Muscle of leg (tissue), 11 donors: Measurements from ENCODE around the gene NRG4. TPM values are rescaled to one million over a fixed set of nuclear protein-coding genes. Genes with fewer than 3 reads are reported as not detected.
A peak's percentile ranks its signal among the peaks of the same experiment; 100 is the strongest.
"Not testable (repeated sequence)": the region's sequence is repeated elsewhere in the genome, so short reads cannot be mapped to it uniquely, and the experiment has no call there.

ENCODE experiments used
- DNase-seq: peaks from one replicate; pipeline ENCODE4 v3.0.0; 2013
- H3K27ac ChIP-seq: one replicate; pipeline ENCODE4 v1.5.1; 2013; ENCODE audit warnings: mild to moderate bottlenecking, low read length, control low read depth
- H3K27me3 ChIP-seq: one replicate; pipeline ENCODE4 v1.6.1; 2013; ENCODE audit warnings: low read length; ENCODE audit not compliant: control insufficient read depth, insufficient read depth
- H3K36me3 ChIP-seq: one replicate; pipeline ENCODE4 v1.6.1; 2013; ENCODE audit warnings: low read length; ENCODE audit not compliant: control insufficient read depth, insufficient read depth
- H3K4me1 ChIP-seq: one replicate; pipeline ENCODE4 v1.6.1; 2013; ENCODE audit warnings: low read length; ENCODE audit not compliant: control insufficient read depth, insufficient read depth
- H3K4me3 ChIP-seq: one replicate; pipeline ENCODE4 v1.5.1; 2013; ENCODE audit warnings: low read length, control low read depth
- H3K9me3 ChIP-seq: replicated peaks from 2 replicates; pipeline ENCODE4 v1.6.1; 2013; ENCODE audit warnings: low read depth, low read length; ENCODE audit not compliant: control insufficient read depth
- WGBS: methylation state at CpG from one replicate; pipeline ENCODE4 v1.1.5; 2013; ENCODE audit warnings: missing lambda C conversion rate; ENCODE audit not compliant: insufficient coverage; 5-methylcytosine and 5-hydroxymethylcytosine counted together
- polyA plus RNA-seq, 8 donors: library from polyadenylated mRNA; unstranded; fragments of 120-200 nt; gene quantifications; one replicate each; pipeline versions ENCODE4 v1.2.1 to v1.2.3, GENCODE V29; 2013; ENCODE audit warnings: inconsistent platforms in 1 of 8, low replicate concordance in 1 of 8; ENCODE audit not compliant: insufficient read length in 8 of 8, insufficient read depth in 1 of 8
- total RNA-seq: library from RNA; stranded (reverse); fragments of 120-200 nt; gene quantifications from one replicate; pipeline ENCODE4 v1.2.4, GENCODE V29; 2013

NRG4 gene
- total and polyA plus RNA-seq, 9 donors: 0.09 to 1.4 (median 0.58) TPM

DNA sequence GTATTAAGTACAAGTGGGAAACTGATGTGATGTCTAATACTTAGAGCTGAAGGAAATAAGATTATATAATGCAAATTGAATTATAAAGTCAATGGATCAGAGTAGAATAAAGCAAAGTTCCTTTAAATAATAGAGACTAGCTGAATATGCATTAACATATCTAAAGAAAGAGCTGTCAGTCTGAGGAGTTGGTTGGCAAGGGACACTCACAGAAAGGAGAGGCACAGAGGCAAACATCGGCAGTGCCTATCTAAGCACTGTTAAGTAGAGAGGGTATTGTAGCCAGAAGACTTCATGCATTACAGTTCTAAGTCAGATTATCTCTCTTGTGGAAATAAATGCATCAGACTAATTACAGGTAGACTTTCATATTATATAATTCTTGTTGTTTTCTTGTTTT is 16.6 kb downstream of the NRG4 start:
- Histone ChIP-seq H3K27ac (no peak overlapping the region), H3K4me3 (no peak overlapping the region), H3K9me3 (no peaks in the 10 kb centered on the region), H3K36me3 (no peaks in the 10 kb centered on the region), H3K27me3 (no peaks in the 10 kb centered on the region), H3K4me1 (no peaks in the 10 kb centered on the region)
- no peak for DNase-seq
- no CpG with 5 or more reads among the region's 1 CpG for WGBS

GRCh38 chr15:75994220-75994619 is 18.0 kb downstream of the NRG4 start:
- H3K36me3 ChIP-seq: no peaks in the 10 kb centered on the region
- no peak overlapping the region for H3K4me3 ChIP-seq
- no peak for DNase-seq
- no peaks in the 10 kb centered on the region for H3K4me1 ChIP-seq
- no CpG with 5 or more reads among the region's 1 CpG for WGBS
- no peaks in the 10 kb centered on the region for H3K27me3 ChIP-seq
- H3K9me3 ChIP-seq: no peaks in the 10 kb centered on the region
- no peak overlapping the region for H3K27ac ChIP-seq

DNA sequence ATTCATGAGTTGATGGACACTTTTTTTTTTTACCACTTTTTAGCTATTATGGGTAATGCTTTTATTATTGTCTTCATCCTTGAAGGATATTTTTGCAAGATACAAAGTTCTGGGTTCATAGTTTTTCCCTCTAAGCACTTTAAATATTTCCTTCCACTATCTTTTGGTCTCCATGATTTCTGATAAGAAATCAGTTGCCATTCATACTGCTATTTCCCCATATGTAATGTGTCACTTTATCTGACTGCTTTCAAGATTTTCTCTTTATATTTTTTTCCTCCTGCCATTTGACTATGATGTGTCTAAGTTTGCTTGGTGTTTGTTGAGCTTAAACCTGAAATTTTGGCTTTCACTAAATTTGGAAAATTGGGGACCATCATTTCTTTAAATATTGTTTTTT is 19.3 kb downstream of the NRG4 start:
- Histone ChIP-seq H3K4me3 (no peak overlapping the region), H3K27me3 (no peaks in the 10 kb centered on the region), H3K36me3 (no peaks in the 10 kb centered on the region), H3K9me3 (no peaks in the 10 kb centered on the region), H3K27ac (no peak overlapping the region), H3K4me1 (no peaks in the 10 kb centered on the region)
- no peak for DNase-seq

GRCh38 chr15:75989875-75990274 is 22.3 kb downstream of the NRG4 start:
- DNase-seq: no peak
- Histone ChIP-seq H3K4me3 (no peak overlapping the region), H3K36me3 (no peaks in the 10 kb centered on the region), H3K27ac (no peak overlapping the region), H3K27me3 (no peaks in the 10 kb centered on the region), H3K4me1 (no peaks in the 10 kb centered on the region), H3K9me3 (no peaks in the 10 kb centered on the region)
- 80% methylated on average over 5 of the region's 7 CpGs for WGBS

DNA sequence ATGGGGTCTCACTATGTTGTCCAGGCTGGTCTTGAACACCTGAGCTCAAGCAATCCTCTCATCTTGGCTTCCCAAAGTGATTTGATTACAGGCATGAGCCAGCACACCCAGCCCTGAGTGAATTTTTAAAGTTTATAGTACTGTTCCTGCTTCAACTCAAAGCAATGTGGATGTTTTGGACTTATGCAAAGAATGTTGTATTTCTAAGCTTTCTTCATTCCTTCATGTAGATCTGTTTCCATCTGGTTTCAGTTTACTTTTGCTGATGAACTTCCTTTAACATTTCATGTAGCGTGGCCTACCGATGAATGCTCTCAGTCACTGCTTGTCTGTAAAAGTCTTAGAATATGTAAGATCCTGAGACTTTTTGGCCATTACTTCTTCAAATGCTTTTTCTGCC is 23.2 kb downstream of the NRG4 start:
- Histone ChIP-seq H3K27me3 (no peaks in the 10 kb centered on the region), H3K27ac (no peak overlapping the region), H3K36me3 (no peaks in the 10 kb centered on the region), H3K4me1 (no peaks in the 10 kb centered on the region), H3K4me3 (no peak overlapping the region), H3K9me3 (no peaks in the 10 kb centered on the region)
- WGBS: no CpG with 5 or more reads among the region's 2 CpGs
- DNase-seq: peak; percentile 6

GRCh38 chr15:75985971-75986370 is 26.3 kb downstream of the NRG4 start:
- WGBS: 89% methylated on average over 1 of the region's 1 CpG
- DNase-seq: no peak

GRCh38 chr15:75984706-75985105 is 27.5 kb downstream of the NRG4 start:
- not testable (repeated sequence) for H3K27ac ChIP-seq, H3K36me3 ChIP-seq, H3K27me3 ChIP-seq, H3K9me3 ChIP-seq, DNase-seq, H3K4me1 ChIP-seq, H3K4me3 ChIP-seq
- no CpG with 5 or more reads among the region's 3 CpGs for WGBS

More at GRCh38 chr15:75985971-75986370, 26.3 kb downstream of the NRG4 start:
- no peaks in the 10 kb centered on the region for H3K27me3 ChIP-seq
- no peaks in the 10 kb centered on the region for H3K4me1 ChIP-seq
- H3K36me3 ChIP-seq: no peaks in the 10 kb centered on the region
- H3K4me3 ChIP-seq: no peak overlapping the region
- no peaks in the 10 kb centered on the region for H3K9me3 ChIP-seq
- H3K27ac ChIP-seq: no peak overlapping the region

GRCh38 chr15:75982468-75982867 is 29.8 kb downstream of the NRG4 start:
- no peak overlapping the region for H3K27ac ChIP-seq
- no peaks in the 10 kb centered on the region for H3K9me3 ChIP-seq
- 75% methylated on average over 1 of the region's 2 CpGs for WGBS
- no peaks in the 10 kb centered on the region for H3K4me1 ChIP-seq
- H3K27me3 ChIP-seq: no peaks in the 10 kb centered on the region
- no peak for DNase-seq
- H3K4me3 ChIP-seq: no peak overlapping the region
- no peaks in the 10 kb centered on the region for H3K36me3 ChIP-seq

DNA sequence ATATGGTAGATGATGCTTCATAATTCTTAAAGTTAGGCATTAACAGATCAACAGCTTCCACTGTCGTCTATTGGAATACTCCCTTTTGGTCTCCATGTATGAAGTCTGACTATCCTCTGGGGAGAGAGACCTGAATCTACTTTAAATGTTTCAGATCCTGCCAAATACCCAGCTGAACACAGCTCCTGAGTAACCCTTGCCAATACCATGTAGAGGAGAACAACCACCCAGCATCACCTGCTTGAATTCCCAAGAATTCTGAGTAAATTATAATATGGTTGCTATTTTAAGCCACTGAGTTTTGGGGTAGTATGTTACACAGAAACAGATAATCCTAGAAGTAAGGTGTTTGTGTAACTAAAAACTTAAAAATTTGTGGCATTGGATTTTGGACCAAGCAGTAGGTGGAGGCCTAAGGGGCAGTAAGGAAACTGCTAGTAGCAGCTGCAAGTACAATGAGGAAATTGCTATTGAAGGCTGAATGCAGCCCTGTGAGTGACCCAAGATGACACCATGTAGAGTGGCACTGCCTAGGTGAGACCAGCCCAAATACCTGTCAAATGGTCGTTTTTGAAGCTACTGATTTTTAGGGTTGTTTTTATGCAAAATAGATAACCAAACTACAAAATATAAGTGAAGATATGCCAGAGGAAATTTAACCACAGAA is 30.9 kb downstream of the NRG4 start:
- no peaks in the 10 kb centered on the region for H3K36me3 ChIP-seq
- WGBS: no CpG with 5 or more reads among the region's 2 CpGs
- no peak for DNase-seq
- no peaks in the 10 kb centered on the region for H3K27me3 ChIP-seq
- no peak overlapping the region for H3K4me3 ChIP-seq
- no peak overlapping the region for H3K27ac ChIP-seq
- no peaks in the 10 kb centered on the region for H3K9me3 ChIP-seq
- H3K4me1 ChIP-seq: no peaks in the 10 kb centered on the region

- not testable (repeated sequence) for H3K4me3 ChIP-seq, DNase-seq, H3K36me3 ChIP-seq, H3K27me3 ChIP-seq, H3K4me1 ChIP-seq, H3K27ac ChIP-seq, H3K9me3 ChIP-seq
- WGBS: 89% methylated on average over 1 of the region's 3 CpGs
These were observed 35.5 kb downstream of the NRG4 start for GRCh38 chr15:75976766-75977165.

DNA sequence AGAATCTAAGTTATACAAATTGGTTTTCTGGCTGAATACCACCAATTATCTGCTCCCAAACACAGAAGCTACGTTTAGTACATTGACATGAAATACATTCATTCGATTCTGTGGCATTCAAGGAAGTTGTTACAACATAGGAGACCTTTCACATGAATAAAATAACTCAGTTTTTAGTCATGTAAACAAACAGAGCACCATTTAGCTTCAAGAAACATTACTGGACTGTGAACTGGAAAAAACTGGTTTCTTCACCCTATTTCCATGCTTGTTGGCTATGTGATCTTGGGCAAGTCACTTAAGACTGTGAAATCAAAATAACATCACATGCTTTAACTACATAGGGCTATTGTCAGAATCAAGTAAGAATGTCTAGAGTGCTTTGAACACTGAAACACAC is 46.2 kb downstream of the NRG4 start:
- H3K9me3 ChIP-seq: no peaks in the 10 kb centered on the region
- no peak overlapping the region for H3K27ac ChIP-seq
- WGBS: no CpG with 5 or more reads among the region's 2 CpGs
- H3K4me1 ChIP-seq: no peaks in the 10 kb centered on the region
- no peak for DNase-seq
- no peaks in the 10 kb centered on the region for H3K36me3 ChIP-seq
- no peaks in the 10 kb centered on the region for H3K27me3 ChIP-seq
- no peak overlapping the region for H3K4me3 ChIP-seq
